ENCODE results near the gene ANP32E.

Gene ANP32E

DNA sequence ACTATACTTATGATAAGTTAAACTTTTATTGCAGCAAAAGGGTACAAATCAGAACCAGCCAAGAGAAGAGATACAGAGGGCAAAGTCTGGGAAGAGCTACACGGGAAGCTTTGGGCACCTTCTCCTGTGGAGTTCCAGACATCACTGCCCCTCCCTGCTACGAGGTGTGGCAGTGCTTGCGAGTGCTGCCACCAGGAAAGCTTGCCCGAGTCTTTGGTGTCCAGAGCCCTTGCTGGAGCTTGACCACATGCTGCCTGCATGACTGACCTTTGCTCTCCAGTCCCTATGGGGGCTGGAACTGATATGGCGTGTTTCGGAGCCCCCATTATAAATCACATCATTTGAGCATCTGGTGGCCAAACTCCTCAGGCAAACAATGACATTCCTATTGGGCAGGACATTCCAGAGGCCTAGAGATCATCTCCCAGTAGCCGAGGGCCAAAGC lies 62.7 kb downstream of the ANP32E start:
- DNase-seq (ENCODE audit: insufficient read length, low spot score) (no peak), FAIRE-seq (no peak)
- no peak for TF ChIP-seq POLR2A (IDR thresholded peaks at IDR 0.05; ENCODE audit: low read depth, low read length)
- no peak for TF ChIP-seq TAF1 (IDR thresholded peaks at IDR 0.05; ENCODE audit: low read depth, low read length)
- no peak for TF ChIP-seq PAX5 (IDR thresholded peaks at IDR 0.05; ENCODE audit: insufficient read depth, low read length, severe bottlenecking)
- TF ChIP-seq POLR2AphosphoS5 (IDR thresholded peaks at IDR 0.05; ENCODE audit: low read depth, low read length): no peak
- TF ChIP-seq SPI1 (IDR thresholded peaks at IDR 0.05; ENCODE audit: low read depth, low read length): no peak
- TF ChIP-seq POU2F2 (IDR thresholded peaks at IDR 0.05; ENCODE audit: low read depth, low read length): no peak

DNA sequence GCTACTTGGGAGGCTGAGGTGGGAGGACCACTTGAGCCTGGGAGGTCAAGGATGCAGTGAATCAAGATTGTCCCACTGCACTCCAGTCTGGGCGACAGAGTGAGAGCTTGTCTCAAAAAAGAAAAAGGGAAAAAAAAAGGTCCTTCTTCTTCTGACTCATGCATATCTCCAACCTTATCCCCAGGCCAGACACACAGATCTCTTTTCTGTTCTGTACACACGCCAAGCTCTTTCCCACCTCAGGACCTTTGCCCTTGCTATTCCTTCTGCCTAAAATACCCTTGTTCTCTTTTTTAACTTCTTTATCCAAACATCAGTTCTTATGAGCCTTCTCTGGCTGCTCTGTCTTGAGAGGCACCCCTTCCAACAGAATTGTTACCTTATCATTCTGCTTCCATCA lies 64.1 kb downstream of the ANP32E start:
- TF ChIP-seq POU2F2 (IDR thresholded peaks at IDR 0.05; ENCODE audit: low read depth, low read length) (no peak), TAF1 (IDR thresholded peaks at IDR 0.05; ENCODE audit: low read depth, low read length) (no peak), POLR2AphosphoS5 (IDR thresholded peaks at IDR 0.05; ENCODE audit: low read depth, low read length) (no peak), PAX5 (IDR thresholded peaks at IDR 0.05; ENCODE audit: insufficient read depth, low read length, severe bottlenecking) (no peak), SPI1 (IDR thresholded peaks at IDR 0.05; ENCODE audit: low read depth, low read length) (no peak), POLR2A (IDR thresholded peaks at IDR 0.05; ENCODE audit: low read depth, low read length) (no peak)
- FAIRE-seq (no peak), DNase-seq (ENCODE audit: insufficient read length, low spot score) (no peak)

DNA sequence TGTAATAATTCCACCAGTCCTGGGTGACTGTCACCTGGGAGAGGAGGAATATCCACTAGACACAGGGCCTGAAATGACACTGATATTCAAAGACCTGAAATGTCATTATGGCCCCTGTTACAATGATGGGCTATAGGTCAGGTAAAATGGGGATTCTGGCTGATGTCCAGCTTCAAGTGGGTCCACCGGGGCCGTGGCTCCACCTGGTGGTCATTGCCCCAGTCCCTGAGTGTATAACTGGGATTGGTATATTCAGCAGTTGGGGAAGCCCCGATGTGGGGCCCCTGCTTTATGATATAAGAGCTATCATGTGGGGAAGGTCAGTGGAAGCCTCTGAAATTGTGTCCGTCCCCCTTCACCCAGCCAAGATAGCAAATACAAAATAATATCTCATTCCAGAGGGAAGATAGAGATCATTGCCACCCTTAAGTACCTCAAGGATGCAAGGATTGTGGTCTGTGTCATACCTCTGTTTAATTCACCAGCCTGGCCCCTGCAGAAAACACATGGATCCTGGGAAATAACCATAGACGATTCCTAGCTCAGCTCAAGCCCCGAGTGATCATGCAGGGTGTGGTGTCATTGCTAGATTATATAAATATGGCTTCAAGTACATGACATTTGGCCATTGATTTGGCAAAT lies 66.8 kb downstream of the ANP32E start:
- DNase-seq (ENCODE audit: insufficient read length, low spot score) (no peak), FAIRE-seq (peak; percentile 66)
- no peak for TF ChIP-seq TAF1 (IDR thresholded peaks at IDR 0.05; ENCODE audit: low read depth, low read length)
- TF ChIP-seq POU2F2 (IDR thresholded peaks at IDR 0.05; ENCODE audit: low read depth, low read length): peak; percentile 75; the same call in 1 of the 2 replicates
